Parathyroid adenoma (tissue), 2 donors: ENCODE data around the gene CDC27.
"Not testable (repeated sequence)": the region's sequence is repeated elsewhere in the genome, so short reads cannot be mapped to it uniquely, and the experiment has no call there.

Experiments used
- H2AFZ ChIP-seq: fragments of 300-600 bp; sonication (generic); one replicate; pipeline ENCODE4 v1.7.0; 2017; ENCODE audit warnings: antibody characterized with exemption, mild to moderate bottlenecking
- H3K27ac ChIP-seq: fragments of 300-600 bp; sonication (generic); one replicate; pipeline ENCODE4 v1.7.0; 2017
- H3K27me3 ChIP-seq: fragments of 300-600 bp; sonication (generic); one replicate; pipeline ENCODE4 v1.7.0; 2017; ENCODE audit warnings: low read length; ENCODE audit not compliant: control insufficient read depth, insufficient read depth
- H3K36me3 ChIP-seq: fragments of 300-600 bp; sonication (generic); one replicate; pipeline ENCODE4 v1.7.0; 2017; ENCODE audit warnings: low read length; ENCODE audit not compliant: control insufficient read depth, insufficient read depth
- H3K4me1 ChIP-seq: fragments of 300-600 bp; sonication (generic); one replicate; pipeline ENCODE4 v1.7.0; 2017; ENCODE audit warnings: control low read depth
- H3K4me2 ChIP-seq: fragments of 300-600 bp; sonication (generic); one replicate; pipeline ENCODE4 v1.7.0; 2017; ENCODE audit warnings: low read length
- H3K4me3 ChIP-seq: fragments of 300-600 bp; sonication (generic); one replicate; pipeline ENCODE4 v1.7.0; 2017; ENCODE audit warnings: low read depth, low read length
- H3K79me2 ChIP-seq: fragments of 300-600 bp; sonication (generic); one replicate; pipeline ENCODE4 v1.7.0; 2017; ENCODE audit warnings: control low read depth
- H3K9ac ChIP-seq: fragments of 300-600 bp; sonication (generic); one replicate; pipeline ENCODE4 v1.7.0; 2017; ENCODE audit warnings: mild to moderate bottlenecking
- H3K9me3 ChIP-seq: fragments of 300-600 bp; sonication (generic); one replicate; pipeline ENCODE4 v1.7.0; 2017; ENCODE audit warnings: low read length; ENCODE audit not compliant: control insufficient read depth
- TF ChIP-seq, protein P1 (sequence below): fragments of 300-600 bp; sonication (generic); IDR thresholded peaks from one replicate; pipeline ENCODE4 v1.7.0; 2017; ENCODE audit warnings: antibody characterized with exemption, mild to moderate bottlenecking
- donor health status: primary hyperparathyroidism.

Gene CDC27

DNA sequence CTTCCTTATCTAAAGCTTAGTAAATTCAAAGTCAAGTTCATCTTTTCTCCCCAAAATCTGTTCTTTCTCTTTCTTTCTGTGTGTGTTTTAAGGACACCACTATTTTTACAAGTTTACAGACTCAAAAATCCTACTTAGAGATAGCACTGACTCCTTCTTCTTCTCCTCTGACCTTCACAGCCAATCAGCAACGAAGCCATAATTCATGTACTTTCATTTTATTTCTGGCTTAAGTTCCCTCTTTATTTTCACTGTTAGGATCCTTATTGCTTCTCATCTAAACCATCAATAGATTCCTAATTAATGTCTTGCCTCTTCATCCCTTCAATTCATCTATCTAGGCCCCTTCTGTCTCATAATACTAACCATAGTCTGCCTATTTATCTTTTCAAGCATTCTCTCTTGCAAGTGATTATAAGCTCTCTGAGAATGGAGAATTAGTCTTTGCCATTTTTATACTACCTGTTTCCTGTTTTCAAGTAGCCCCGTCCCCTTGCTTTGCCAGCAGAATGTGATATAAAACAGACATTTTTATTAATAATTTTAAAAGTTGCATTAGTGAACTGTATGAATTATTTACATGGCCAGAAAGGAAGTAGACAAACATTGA, 27.0 kb downstream of the CDC27 start:
- H3K9ac ChIP-seq = no peak overlapping the region

DNA sequence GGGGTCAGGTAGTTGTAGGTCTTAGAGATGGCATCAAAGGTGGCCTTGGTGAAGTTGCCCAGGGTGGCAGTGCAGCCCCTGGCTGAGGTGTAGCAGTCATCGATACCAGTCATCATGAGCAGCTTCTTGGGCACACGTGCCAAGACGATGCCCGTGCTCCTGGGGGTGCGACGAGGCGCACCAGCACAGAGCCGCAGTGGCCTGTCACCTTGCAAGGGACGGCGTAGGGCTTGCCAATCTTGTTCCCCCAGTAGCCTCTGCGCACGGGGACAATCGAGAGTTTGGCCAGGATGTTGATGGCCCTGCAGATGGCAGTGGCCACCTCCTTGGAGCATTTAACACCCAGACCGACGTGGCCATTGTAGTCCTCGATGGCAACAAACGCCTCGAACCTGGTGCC, 29.8 kb downstream of the CDC27 start:
- H3K4me3 ChIP-seq = no peak overlapping the region
- no peaks in the 10 kb centered on the region for H3K36me3 ChIP-seq
- H3K4me1 ChIP-seq = no peaks in the 10 kb centered on the region

More for the DNA sequence above, 27.0 kb downstream of the CDC27 start:
- Histone ChIP-seq H3K79me2 (peaks cover 3% of the 10 kb centered on the region), H3K27ac (no peak overlapping the region), H3K36me3 (no peaks in the 10 kb centered on the region), H3K27me3 (no peaks in the 10 kb centered on the region), H3K4me3 (no peak overlapping the region), H3K9me3 (no peaks in the 10 kb centered on the region), H3K4me2 (peak overlapping the region; percentile 10), H3K4me1 (no peaks in the 10 kb centered on the region), H2AFZ (no peak overlapping the region)
- TF ChIP-seq, protein P1, sequence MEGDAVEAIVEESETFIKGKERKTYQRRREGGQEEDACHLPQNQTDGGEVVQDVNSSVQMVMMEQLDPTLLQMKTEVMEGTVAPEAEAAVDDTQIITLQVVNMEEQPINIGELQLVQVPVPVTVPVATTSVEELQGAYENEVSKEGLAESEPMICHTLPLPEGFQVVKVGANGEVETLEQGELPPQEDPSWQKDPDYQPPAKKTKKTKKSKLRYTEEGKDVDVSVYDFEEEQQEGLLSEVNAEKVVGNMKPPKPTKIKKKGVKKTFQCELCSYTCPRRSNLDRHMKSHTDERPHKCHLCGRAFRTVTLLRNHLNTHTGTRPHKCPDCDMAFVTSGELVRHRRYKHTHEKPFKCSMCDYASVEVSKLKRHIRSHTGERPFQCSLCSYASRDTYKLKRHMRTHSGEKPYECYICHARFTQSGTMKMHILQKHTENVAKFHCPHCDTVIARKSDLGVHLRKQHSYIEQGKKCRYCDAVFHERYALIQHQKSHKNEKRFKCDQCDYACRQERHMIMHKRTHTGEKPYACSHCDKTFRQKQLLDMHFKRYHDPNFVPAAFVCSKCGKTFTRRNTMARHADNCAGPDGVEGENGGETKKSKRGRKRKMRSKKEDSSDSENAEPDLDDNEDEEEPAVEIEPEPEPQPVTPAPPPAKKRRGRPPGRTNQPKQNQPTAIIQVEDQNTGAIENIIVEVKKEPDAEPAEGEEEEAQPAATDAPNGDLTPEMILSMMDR = no peak

DNA sequence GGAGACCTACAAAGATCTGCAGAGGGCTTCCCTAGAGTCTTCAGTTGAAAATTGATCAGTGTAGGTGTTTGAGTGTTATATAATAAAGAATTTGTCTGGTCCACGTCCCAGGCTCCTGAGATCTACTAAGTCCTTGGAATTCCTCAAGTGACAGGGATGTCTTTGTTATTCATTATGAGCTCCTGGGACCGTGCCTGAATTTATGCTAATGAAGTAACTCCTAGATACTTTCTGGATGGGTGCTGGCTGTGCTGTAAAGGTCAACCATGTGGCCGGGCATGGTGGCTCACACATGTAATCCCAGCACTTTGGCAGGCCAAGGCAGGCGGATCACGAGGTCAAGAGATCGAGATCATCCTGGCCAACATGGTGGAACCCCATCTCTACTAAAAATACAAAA, 43.7 kb downstream of the CDC27 start:
- Histone ChIP-seq H2AFZ (no peak overlapping the region), H3K4me1 (no peaks in the 10 kb centered on the region), H3K4me2 (no peak overlapping the region), H3K27me3 (no peaks in the 10 kb centered on the region), H3K9me3 (no peaks in the 10 kb centered on the region), H3K27ac (no peak overlapping the region), H3K79me2 (peaks cover 2% of the 10 kb centered on the region), H3K36me3 (no peaks in the 10 kb centered on the region), H3K4me3 (no peak overlapping the region), H3K9ac (no peak overlapping the region)
- TF ChIP-seq, protein P1 = no peak

More for the DNA sequence above, 29.8 kb downstream of the CDC27 start:
- TF ChIP-seq, protein P1 = no peak
- Histone ChIP-seq H3K27me3 (no peaks in the 10 kb centered on the region), H3K9ac (no peak overlapping the region), H3K79me2 (peaks cover 3% of the 10 kb centered on the region), H3K4me2 (no peak overlapping the region), H2AFZ (no peak overlapping the region), H3K27ac (no peak overlapping the region), H3K9me3 (no peaks in the 10 kb centered on the region)

DNA sequence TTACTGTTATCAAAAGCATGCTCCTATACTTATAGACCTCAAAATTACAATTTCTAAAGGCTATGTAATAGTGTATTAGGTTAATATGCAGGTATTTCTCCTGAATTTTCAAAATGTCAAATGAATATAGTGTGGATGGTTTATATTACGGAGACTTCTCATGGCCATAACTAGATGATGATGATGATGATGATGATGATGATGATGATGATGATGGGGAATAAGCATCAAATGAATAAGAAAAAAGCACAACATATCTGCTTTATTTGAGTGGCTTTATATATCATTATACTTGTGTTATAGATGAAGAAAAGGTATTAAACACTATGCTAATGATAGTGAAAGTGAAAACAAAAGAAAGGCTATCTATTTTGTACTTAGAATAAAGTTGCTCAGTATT, 53.9 kb downstream of the CDC27 start:
- H3K4me2 ChIP-seq = no peak overlapping the region
- H3K79me2 ChIP-seq = no peaks in the 10 kb centered on the region
- H3K27ac ChIP-seq = no peak overlapping the region
- H3K36me3 ChIP-seq = no peaks in the 10 kb centered on the region
- no peaks in the 10 kb centered on the region for H3K9me3 ChIP-seq
- H3K4me3 ChIP-seq = no peak overlapping the region
- H3K9ac ChIP-seq = no peak overlapping the region
- H2AFZ ChIP-seq = no peak overlapping the region
- H3K27me3 ChIP-seq = no peaks in the 10 kb centered on the region
- TF ChIP-seq, protein P1 = no peak
- no peaks in the 10 kb centered on the region for H3K4me1 ChIP-seq

DNA sequence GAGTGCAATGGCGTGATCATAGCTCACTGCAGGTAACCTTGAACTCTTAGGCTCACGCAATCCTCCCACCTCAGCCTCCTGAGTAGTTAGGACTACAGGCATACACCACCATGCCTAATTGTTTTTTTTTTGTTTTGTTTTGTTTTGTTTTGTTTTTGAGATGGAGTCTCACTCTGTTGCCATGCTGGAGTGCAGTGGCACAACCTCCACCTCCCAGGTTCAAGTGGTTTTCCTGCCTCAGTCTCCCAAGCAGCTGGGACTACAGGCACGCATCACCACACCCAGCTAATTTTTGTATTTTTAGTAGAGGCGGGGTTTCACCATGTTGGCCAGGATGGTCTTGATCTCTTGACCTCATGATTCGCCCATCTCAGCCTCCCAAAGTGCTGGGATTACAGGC, 54.7 kb downstream of the CDC27 start:
- not testable (repeated sequence) for H3K36me3 ChIP-seq

More for the DNA sequence above, 54.7 kb downstream of the CDC27 start:
- H3K9me3 ChIP-seq, H3K79me2 ChIP-seq, H3K4me3 ChIP-seq, H3K4me1 ChIP-seq, H3K9ac ChIP-seq, H3K27ac ChIP-seq, H2AFZ ChIP-seq, H3K27me3 ChIP-seq, H3K4me2 ChIP-seq: not testable (repeated sequence)
